22Rv1 (cell line): ENCODE measurements around the gene DUOXA2.

Experiments used
- CTCF ChIP-seq: fragments of 450-650 bp; IDR thresholded peaks from 2 replicates; pipeline ENCODE4 v1.5.1; 2017; ENCODE audit warnings: mild to moderate bottlenecking
- ZFX ChIP-seq: fragments of 450-650 bp; IDR thresholded peaks from 2 replicates; pipeline ENCODE4 v1.6.1; 2017; ENCODE audit warnings: antibody characterized with exemption, borderline replicate concordance

GRCh38 chr15:45137703-45138102 is 23.6 kb downstream of the DUOXA2 start:
- TF ChIP-seq CTCF, result no peak
- no peak for TF ChIP-seq ZFX
